HG02623 (cell line): ENCODE measurements around the gene SH2D7.

Source experiments
- ATAC-seq: cut with Tn5 transposase; IDR thresholded peaks from one replicate; pipeline ENCODE4 v1.9.1; 2021; ENCODE audit warnings: moderate library complexity; ENCODE audit not compliant: unreplicated experiment

Gene SH2D7

DNA sequence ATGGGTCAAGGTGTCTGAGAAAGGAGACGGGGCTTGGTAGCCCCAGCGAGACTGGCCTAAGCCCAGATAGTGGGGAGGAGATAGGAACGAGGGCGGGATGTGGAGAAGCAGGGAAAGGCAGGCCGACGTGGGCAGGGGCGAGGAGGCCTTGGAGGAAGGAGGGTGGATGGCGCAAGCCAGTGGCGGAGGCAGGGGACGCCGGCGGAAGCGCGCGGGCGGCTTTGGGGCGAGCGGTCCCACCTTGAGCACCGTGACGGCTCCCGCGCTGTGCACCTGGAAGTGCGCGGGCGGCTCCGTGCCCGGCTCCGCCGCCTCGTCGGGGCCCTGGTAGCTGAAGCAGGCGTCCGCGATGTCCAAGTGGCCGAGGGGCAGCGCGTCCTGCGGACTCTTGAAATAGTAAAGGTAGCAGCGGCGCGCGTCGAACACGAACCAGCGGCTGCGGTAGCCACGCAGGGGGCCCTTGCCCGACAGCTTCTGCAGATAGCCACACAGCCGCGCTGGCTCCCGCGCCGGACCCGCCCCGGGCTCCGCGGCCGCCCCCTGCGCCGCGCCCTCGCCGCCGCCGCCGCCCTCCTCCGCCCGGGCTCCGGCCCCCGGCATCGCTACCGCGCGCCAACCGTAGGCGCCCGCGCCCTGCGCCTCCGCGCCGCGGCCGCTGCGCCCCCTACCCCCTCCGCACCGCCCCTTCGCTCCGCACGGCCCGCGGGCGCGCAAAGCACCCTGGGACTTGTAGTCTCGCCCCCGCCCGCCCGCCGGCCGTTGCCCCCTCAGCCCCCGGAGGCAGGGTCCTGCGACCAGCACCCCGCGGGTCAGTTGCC, 15.1 kb upstream of the SH2D7 start, which contains the start of gene TBC1D2B:
TSS of gene TBC1D2B (minus strand) at position 659 of the 818 bp plus-strand sequence. CDS start at position 600, 59 bp downstream.
- ATAC-seq, result peak; percentile 60

- no peak for ATAC-seq
Measured at GRCh38 chr15:78077871-78078210, 14.5 kb upstream of the SH2D7 start.

DNA sequence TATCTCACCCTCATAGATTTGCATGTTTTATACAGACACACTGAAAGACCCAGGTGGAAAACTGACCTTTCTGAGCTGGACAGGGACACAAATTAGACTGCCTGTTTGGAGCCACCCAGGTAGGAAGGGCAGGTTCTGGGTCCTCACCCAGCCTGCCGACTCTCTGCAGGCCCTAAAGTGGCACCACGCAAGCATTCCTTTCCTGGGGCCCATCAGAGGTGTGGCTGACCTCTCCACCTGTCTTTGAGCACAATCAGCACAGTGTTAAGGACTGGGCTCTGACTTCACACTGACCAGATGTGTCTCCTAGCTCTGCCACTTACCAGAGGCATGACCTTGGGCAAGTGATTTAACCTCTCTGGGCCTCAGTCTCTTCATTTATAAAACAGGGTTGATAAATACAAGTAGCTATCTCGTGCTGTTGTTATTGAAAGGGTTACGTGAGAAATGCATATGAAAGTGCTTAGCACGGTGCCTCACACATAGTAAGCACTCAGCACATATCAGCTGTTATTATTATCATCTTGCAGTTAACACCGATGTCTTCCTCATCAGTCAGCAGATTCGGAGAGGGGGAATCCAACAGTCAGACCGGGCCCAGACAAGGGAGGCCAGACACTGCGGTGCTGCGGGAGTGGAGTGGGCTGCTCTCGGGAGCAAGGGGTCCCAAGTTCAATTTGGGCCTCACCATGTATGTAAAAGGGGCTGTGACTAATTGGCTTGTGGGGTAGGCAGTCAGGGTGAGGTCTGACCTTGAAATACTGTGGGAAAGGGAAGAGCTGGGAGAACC, 12.9 kb upstream of the SH2D7 start:
- no peak for ATAC-seq

GRCh38 chr15:78080088-78080460, 12.3 kb upstream of the SH2D7 start:
- no peak for ATAC-seq

DNA sequence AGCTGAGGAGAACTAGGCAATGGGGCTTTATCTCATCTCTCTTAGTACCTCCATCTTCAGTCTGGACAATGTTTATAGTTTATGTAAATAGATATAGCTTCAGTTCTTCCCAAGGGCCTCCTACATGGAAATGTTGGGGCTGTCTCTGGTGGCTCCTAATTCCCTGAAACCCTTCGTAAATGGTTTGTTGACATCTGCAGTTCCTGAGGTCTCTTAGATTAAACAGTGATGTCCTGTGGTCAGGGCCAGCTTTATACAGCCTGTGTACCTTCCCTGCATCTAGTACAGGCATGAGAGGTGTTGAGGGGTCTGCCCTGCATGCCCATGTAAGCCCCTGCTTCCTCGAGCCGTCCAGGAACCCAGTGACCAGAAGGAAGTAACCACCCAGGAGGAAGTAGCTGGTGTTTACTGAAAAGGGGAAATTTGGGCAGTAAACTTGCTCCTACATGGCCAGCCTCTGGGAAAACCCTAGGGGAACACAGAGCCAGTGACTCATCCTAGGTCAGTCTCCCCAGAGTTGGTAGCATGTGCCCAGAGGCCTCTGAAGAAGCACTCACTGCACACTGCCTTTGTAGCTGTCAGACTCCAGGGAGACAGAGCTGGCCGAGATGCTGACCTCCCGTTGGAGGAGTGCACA, 10.1 kb upstream of the SH2D7 start:
- ATAC-seq, result no peak

- no peak for ATAC-seq
Measured at GRCh38 chr15:78082743-78083110, 9.6 kb upstream of the SH2D7 start.

GRCh38 chr15:78083186-78083585, 9.2 kb upstream of the SH2D7 start:
- ATAC-seq, result no peak

DNA sequence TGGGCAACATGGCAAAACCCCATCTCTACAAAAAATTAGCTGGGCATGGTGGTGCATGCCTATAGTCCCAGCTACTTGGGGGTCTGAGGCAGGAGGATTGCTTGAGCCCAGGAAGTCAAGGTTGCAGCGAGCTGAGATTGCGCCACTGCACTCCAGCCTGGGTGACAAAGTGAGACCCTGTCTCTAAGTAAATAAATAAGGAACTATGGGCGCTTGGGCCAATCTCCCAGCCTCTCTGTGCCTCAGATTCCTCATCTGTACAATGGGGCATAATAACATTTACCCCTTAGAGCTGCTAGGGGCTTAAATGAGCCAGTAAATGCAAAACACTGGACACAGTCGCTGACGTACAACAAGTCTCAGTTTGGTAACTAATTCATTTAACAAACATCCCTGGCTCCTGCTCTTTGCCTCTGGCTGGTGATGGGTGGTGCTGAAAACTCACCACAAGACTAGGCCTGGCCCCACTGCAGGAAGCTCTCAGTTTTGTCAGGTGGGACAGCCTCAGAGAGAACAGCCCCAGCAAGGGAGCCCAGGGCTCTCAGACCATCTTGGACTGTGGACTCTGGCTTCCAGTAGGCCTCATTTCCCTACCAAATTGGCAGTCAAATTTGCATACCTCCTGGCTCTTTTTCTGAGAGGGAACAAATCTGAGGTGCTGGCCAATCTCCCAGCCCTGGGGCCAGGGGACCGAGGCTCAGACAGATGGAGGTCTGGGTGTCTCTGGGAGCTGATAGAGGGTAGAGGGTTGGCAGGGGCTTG, 8.5 kb upstream of the SH2D7 start:
- ATAC-seq, result no peak

GRCh38 chr15:78084449-78084750, 8.0 kb upstream of the SH2D7 start:
- ATAC-seq, result no peak

DNA sequence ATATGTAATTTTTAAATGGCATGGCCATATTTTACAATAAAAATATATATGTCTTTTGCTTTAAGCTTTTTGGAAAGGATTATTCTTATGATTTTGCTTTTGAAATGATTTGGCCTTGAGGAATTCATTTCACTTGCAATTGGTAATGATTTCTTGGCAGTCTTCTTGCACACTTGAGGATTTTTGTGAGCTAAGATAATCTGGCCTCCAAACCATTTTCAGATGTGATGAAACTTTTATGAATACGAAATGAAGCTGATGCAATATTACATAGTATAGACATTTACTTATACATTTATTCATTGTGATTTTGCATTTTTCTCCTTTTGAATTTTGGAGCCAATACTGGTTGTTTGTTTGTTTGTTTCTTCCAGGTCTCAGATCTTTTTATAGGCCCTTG, 6.4 kb upstream of the SH2D7 start:
- no peak for ATAC-seq

DNA sequence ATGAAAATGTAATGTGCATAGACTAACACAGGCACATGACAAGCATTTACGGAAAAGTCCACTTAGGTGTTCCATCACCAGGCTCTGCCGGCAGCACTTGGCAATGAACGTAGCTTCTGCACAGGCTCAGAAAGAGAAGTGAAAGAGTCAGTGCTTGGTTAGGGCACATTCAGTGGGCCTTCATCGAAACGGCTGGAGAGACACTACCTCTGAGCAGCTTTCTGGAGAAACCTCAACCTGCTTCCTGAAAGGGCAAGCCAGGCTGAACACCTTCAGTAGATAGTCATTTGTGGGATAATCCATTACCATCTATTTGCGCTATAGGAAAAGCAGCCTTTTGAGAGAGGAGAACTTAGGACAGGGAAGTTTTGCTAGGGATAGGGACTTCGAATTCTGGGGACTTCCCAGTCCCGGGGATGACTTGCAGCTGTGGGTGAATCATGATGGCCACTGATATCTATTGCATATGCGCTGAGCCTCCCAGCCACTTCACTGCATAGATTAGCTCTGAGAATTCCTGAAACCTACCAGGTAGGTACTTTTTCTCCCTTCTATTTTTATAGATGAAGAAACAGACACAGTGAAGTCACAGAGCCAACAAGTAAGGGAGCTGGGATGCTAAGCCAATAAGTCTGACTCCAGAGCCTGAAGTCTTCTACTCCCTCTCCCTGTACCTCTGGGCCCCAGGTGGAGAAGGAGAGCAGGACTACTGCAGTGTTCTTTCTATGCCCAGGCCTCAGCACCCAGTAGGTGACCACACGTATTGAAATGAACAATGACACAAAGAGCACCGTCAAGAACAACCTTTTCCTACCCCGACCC, 4.2 kb upstream of the SH2D7 start:
- ATAC-seq, result no peak

GRCh38 chr15:78088773-78089080, 3.6 kb upstream of the SH2D7 start:
- ATAC-seq, result no peak

GRCh38 chr15:78090422-78091063, 1.8 kb upstream of the SH2D7 start:
- ATAC-seq, result no peak

DNA sequence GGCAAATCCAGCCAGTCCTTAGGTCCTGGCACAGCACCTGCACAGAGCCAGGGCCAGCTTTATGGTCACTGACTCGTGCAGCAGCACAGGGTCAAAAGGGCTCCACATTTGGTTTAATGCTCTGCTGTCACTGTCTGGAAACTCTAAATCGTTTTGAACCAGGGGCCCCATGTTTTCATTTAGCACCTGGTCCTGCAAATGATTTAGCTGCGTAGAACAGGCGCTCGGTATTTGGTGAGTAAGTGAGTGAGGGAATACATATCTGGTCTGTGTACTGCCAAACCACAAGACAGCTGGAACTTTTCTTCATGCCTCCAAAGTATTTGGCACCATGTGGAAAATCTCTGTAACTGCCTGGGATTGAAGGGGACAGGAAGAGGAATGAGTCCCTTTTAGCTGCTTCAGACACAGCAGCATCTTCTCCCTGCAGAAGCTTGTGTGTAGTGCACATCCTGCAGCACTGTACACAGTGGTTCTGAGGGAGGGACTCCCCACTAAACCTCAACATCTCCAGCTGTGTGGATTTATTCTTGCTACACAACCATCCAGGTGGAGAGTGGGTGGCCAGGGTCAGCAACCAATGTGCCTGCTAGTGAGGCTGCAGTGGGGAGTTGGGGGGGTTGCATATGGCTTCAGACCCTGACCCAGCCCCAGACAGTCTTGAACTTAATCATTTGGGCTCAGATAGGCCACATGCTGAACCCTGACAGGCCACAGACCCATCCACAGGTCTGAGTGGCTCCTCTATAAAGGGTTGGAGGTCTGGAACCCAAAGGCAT, 1.1 kb downstream of the SH2D7 start:
- no peak for ATAC-seq

GRCh38 chr15:78097667-78098066, 5.3 kb downstream of the SH2D7 start:
- ATAC-seq, result no peak

GRCh38 chr15:78098131-78098755, 5.9 kb downstream of the SH2D7 start:
- ATAC-seq, result no peak

- ATAC-seq, result no peak
Measured at GRCh38 chr15:78100886-78101285, 8.5 kb downstream of the SH2D7 start.

DNA sequence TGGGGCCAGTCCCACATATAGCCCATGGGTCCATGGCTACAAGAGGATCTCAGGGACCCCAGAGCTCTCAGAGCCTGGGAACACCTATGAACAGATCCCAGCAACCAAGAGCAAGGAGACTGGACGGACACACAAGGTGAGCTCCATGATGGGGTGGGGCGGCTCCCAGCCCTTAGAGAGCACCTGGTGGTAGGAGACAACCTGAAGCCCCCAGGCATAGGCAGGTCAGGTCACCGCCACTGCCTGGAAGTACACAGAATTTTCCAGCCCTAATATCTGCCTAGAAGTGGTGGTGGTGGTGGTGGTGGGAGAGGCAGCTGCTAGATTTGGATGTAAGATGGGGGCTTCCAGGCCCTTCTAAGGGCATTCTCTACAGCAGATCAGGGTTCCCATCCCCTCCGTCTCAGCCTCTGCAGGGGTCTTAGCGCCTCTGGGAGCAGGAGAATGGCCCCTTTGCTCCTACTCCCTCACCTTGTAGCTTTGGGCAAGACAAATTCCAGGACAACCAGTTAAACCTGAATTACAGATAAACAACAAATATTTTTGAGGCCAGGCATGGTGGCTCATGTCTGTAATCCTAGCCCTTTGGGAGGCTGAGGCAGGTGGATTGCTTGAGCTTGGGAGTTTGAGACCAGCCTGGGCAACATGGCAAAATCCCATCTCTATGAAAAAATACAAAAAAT, 9.2 kb downstream of the SH2D7 start:
- ATAC-seq, result no peak
